NB4 (cell line): Measurements from ENCODE around the gene TTN.

Source experiments
- CTCF ChIP-seq: IDR thresholded peaks from one replicate; pipeline ENCODE4 v1.5.1; 2012; ENCODE audit warnings: low read depth, low read length
- MAX ChIP-seq: IDR thresholded peaks from 2 replicates; pipeline ENCODE4 v1.6.1; 2011; ENCODE audit warnings: low read depth, low read length
- POLR2A ChIP-seq: IDR thresholded peaks from 2 replicates; pipeline ENCODE4 v1.6.1; 2011; ENCODE audit warnings: mild to moderate bottlenecking; ENCODE audit not compliant: insufficient read length; ENCODE audit errors: extremely low read depth

GRCh38 chr2:178632729-178633128 lies 174.5 kb downstream of the TTN start:
- no peak for TF ChIP-seq CTCF
- TF ChIP-seq POLR2A: no peak
- no peak for TF ChIP-seq MAX
